Measurements from ENCODE around the gene CASP7. TPM values are rescaled to one million over a fixed set of nuclear protein-coding genes. Genes with fewer than 3 reads are reported as not detected.

The CASP7 gene
- polyA plus RNA-seq, 1 donor from 2014 or later, result 0.77 TPM

DNA sequence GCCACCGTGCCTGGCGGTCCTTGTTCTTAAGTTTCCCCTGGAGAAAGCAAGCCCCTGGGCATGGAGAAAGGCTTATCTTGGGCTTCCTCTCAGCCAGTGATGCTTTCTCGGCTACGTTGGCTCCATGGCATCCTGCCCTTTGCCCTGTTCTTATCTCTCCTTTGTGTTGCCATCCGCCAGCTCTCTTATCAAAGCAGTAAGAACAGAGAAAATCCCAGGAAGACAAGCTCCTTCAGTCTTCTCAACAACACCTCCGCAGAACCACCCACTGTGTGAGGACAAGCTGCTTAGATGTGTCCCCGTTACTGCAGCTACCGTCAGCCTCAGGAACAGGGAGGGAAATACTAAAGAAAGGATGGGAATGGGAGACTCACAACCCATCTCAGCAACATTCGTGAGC, 75.1 kb downstream of the CASP7 start:
- no peak overlapping the region for H3K9ac ChIP-seq (ENCODE audit: low read length)
- H4K20me1 ChIP-seq (ENCODE audit: insufficient read depth), result no peaks in the 10 kb centered on the region
- TF ChIP-seq EZH2 (IDR thresholded peaks at IDR 0.05; ENCODE audit: borderline replicate concordance, insufficient read depth, low read length, poor library complexity, severe bottlenecking) (no peak), MXI1 (conservative IDR thresholded peaks at IDR 0.05; ENCODE audit: poor library complexity, severe bottlenecking) (no peak), SMC3 (conservative IDR thresholded peaks at IDR 0.05; ENCODE audit: poor library complexity) (no peak), POLR2AphosphoS5 (IDR thresholded peaks at IDR 0.05) (no peak), REST (IDR thresholded peaks at IDR 0.05; ENCODE audit: borderline replicate concordance) (no peak), TAF1 (IDR thresholded peaks at IDR 0.05; ENCODE audit: low read depth) (no peak), CTCF (IDR thresholded peaks at IDR 0.05; ENCODE audit: poor library complexity, severe bottlenecking) (no peak), EP300 (conservative IDR thresholded peaks at IDR 0.05; ENCODE audit: poor library complexity, severe bottlenecking) (no peak)
- H2AFZ ChIP-seq (ENCODE audit: low read depth, low read length), result no peak overlapping the region
- no peaks in the 10 kb centered on the region for H3K36me3 ChIP-seq (ENCODE audit: insufficient read depth, low read length)
- no peaks in the 10 kb centered on the region for H3K9me2 ChIP-seq (ENCODE audit: insufficient read depth, low read length)
- H3F3A ChIP-seq (ENCODE audit: insufficient read depth, low read length, poor library complexity, severe bottlenecking), result no peaks in the 10 kb centered on the region
- no peak overlapping the region for H3K27ac ChIP-seq (ENCODE audit: low read length)
- H3K4me2 ChIP-seq (ENCODE audit: low read length), result no peak overlapping the region
- no peak overlapping the region for H3K4me3 ChIP-seq (ENCODE audit: low read length)
- H3K79me2 ChIP-seq (replicated peaks; ENCODE audit: insufficient read depth, low read length), result no peaks in the 10 kb centered on the region
- no peaks in the 10 kb centered on the region for H3K27me3 ChIP-seq (ENCODE audit: insufficient read depth, low read depth, low read length)
- no peaks in the 10 kb centered on the region for H3K9me3 ChIP-seq (ENCODE audit: low read length)

GRCh38 chr10:113756940-113757543, 77.3 kb downstream of the CASP7 start:
- no peaks in the 10 kb centered on the region for H3K36me3 ChIP-seq (ENCODE audit: insufficient read depth, low read length)
- H3K27ac ChIP-seq (ENCODE audit: low read length), result no peak overlapping the region
- H3K27me3 ChIP-seq (ENCODE audit: insufficient read depth, low read depth, low read length), result no peaks in the 10 kb centered on the region
- no peak overlapping the region for H3K9ac ChIP-seq (ENCODE audit: low read length)
- H3K4me3 ChIP-seq (ENCODE audit: low read length), result no peak overlapping the region
- no peaks in the 10 kb centered on the region for H3K9me2 ChIP-seq (ENCODE audit: insufficient read depth, low read length)
- H2AFZ ChIP-seq (ENCODE audit: low read depth, low read length), result no peak overlapping the region
- no peaks in the 10 kb centered on the region for H3F3A ChIP-seq (ENCODE audit: insufficient read depth, low read length, poor library complexity, severe bottlenecking)
- no peaks in the 10 kb centered on the region for H3K79me2 ChIP-seq (replicated peaks; ENCODE audit: insufficient read depth, low read length)
- no peaks in the 10 kb centered on the region for H3K9me3 ChIP-seq (ENCODE audit: low read length)
- no peaks in the 10 kb centered on the region for H4K20me1 ChIP-seq (ENCODE audit: insufficient read depth)
- H3K4me2 ChIP-seq (ENCODE audit: low read length), result no peak overlapping the region
- no peak for TF ChIP-seq MXI1 (conservative IDR thresholded peaks at IDR 0.05; ENCODE audit: poor library complexity, severe bottlenecking)
- TF ChIP-seq POLR2AphosphoS5 (IDR thresholded peaks at IDR 0.05), result no peak
- no peak for TF ChIP-seq RAD21 (conservative IDR thresholded peaks at IDR 0.05)
- TF ChIP-seq EZH2 (IDR thresholded peaks at IDR 0.05; ENCODE audit: borderline replicate concordance, insufficient read depth, low read length, poor library complexity, severe bottlenecking), result no peak
